ENCODE results near the gene AKAP17A.
A peak's percentile ranks its signal among the peaks of the same experiment; 100 is the strongest.
"Not testable (repeated sequence)": the region's sequence is repeated elsewhere in the genome, so short reads cannot be mapped to it uniquely, and the experiment has no call there.

The AKAP17A gene

DNA sequence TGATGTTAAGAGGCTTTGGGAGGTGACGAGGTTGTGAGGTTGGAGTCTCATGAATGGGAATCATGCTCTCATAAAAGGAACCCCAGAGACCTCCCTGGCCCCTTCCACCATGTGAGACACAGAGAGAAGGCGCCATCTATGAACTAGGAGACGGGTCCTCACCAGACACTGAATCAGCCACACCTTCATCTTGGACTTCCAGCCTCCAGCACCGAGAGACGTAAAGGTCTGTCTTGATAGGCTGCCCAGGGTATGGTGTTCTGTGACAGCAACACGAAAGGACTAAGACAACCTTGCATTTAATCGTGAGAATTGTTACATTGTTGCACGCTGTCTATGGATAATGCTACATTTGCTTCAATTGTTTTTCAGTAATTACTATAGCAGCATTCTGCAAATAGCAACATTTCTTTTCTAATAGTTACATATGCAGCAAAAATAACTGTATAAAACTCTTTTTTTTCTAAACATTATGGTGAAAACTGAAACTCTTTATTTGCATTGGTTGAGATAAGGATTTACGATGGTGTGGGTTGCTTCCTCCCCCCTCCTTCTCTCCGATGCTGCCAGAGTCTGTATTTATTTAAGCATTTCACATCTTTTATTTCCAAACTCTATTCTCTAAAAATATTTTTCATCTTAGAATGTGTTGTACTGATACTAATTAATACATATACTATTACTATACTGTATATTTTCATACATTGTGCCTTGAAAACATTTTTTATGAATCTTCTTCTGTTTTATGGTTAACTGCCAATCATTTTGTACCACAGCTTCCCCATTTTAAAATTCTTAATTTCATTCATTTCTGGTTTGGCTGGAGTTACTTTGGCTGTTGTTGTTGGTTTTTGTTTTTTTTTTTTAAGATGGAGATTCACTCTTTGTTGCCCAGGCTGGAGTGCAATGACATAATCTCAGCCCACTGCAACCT lies 26.4 kb upstream of the AKAP17A start:
- H3K4me3 ChIP-seq (ENCODE audit: low read depth, low read length): peak overlapping the region; percentile 65
- DNase-seq (ENCODE audit: low read depth): peak; percentile 78
- TF ChIP-seq MYC (IDR thresholded peaks at IDR 0.05; ENCODE audit: low read depth, low read length): no peak
- TF ChIP-seq, protein P1, sequence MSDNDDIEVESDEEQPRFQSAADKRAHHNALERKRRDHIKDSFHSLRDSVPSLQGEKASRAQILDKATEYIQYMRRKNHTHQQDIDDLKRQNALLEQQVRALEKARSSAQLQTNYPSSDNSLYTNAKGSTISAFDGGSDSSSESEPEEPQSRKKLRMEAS (IDR thresholded peaks at IDR 0.05; ENCODE audit: low read depth, low read length): no peak
- TF ChIP-seq POLR2A (IDR thresholded peaks at IDR 0.05; ENCODE audit: extremely low read depth, insufficient read length): no peak
- TF ChIP-seq, protein P2, sequence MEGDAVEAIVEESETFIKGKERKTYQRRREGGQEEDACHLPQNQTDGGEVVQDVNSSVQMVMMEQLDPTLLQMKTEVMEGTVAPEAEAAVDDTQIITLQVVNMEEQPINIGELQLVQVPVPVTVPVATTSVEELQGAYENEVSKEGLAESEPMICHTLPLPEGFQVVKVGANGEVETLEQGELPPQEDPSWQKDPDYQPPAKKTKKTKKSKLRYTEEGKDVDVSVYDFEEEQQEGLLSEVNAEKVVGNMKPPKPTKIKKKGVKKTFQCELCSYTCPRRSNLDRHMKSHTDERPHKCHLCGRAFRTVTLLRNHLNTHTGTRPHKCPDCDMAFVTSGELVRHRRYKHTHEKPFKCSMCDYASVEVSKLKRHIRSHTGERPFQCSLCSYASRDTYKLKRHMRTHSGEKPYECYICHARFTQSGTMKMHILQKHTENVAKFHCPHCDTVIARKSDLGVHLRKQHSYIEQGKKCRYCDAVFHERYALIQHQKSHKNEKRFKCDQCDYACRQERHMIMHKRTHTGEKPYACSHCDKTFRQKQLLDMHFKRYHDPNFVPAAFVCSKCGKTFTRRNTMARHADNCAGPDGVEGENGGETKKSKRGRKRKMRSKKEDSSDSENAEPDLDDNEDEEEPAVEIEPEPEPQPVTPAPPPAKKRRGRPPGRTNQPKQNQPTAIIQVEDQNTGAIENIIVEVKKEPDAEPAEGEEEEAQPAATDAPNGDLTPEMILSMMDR (IDR thresholded peaks at IDR 0.05; ENCODE audit: low read depth, low read length): no peak

DNA sequence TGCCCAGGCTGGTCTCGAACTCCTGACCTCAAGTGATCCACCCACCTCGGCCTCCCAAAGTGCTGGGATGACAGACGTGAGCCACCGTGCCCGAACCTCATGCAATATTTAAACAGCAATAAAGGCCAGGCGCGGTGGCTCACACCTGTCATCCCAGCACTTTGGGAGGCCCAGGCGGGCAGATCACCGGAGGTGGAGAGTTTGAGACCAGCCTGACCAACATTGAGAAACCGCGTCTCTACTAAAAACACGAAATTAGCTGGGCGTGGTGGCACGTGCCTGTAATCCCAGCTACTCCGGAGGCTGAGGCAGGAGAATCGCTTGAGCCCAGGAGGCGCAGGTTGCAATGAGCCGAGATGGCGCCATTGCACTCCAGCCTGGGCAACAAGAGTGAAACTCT lies 17.2 kb upstream of the AKAP17A start:
- not testable (repeated sequence) for H3K4me3 ChIP-seq (ENCODE audit: low read depth, low read length); DNase-seq (ENCODE audit: low read depth)

DNA sequence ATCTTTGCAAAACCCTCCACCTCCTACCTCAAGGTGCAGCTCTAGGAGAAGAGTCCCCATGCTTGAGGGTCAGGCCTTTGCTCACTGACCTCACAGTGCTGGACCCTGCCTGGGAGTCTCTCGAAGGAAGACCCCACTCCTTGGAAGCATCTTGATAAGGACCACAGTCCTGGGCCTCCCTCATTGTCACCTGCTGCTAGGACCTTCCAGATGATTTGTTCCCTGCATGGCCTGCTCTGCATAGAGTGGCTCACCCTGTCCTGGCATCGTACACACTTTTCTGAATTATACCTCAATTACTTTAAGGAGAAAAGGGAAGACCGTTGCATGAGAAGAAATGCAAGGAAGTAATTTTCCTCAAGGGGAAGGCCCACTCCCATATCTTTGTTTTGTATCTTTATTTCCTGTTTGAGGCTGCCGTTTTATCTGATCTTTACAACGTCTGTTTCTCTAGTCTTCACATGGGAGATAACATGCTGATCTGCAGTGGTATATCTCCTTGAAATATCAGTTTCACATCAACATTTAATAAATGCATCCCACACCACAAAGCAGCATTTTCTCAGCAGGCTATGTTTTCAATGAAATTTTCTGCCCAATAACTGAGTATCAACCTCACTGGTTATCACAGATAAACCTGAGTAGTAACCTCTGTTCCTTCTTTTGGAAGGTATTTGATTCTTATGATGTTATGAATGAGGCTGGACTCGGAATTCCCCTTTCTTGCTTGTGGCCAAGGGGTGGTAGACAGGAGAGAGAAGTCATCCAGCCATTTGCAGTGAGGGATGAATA lies 15.0 kb upstream of the AKAP17A start:
- TF ChIP-seq, protein P1 (IDR thresholded peaks at IDR 0.05; ENCODE audit: low read depth, low read length): no peak
- TF ChIP-seq, protein P2 (IDR thresholded peaks at IDR 0.05; ENCODE audit: low read depth, low read length): no peak
- no peak for TF ChIP-seq POLR2A (IDR thresholded peaks at IDR 0.05; ENCODE audit: extremely low read depth, insufficient read length)
- TF ChIP-seq MYC (IDR thresholded peaks at IDR 0.05; ENCODE audit: low read depth, low read length): no peak
- H3K4me3 ChIP-seq (ENCODE audit: low read depth, low read length): no peak overlapping the region
- DNase-seq (ENCODE audit: low read depth): no peak

DNA sequence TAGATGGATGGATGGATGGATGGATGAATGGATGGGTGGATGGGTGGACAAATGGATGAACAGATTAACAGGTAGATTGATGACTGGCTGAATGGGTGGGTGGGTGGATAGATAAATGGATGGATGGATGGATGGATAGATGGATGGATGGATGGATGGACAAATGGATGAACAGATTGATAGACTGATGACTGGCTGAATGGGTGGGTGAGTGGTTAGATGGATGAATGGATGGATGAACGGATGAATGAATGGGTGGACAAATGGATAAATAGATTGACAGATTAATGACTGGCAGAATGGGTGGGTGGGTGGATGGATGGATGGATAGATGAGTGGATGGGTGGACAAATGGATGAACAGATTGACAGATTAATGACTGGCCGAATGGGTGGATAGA lies 13.6 kb upstream of the AKAP17A start:
- TF ChIP-seq, protein P2 (IDR thresholded peaks at IDR 0.05; ENCODE audit: low read depth, low read length): no peak
- TF ChIP-seq, protein P1 (IDR thresholded peaks at IDR 0.05; ENCODE audit: low read depth, low read length): no peak
- no peak for TF ChIP-seq POLR2A (IDR thresholded peaks at IDR 0.05; ENCODE audit: extremely low read depth, insufficient read length)
- no peak for TF ChIP-seq MYC (IDR thresholded peaks at IDR 0.05; ENCODE audit: low read depth, low read length)
- no peak for DNase-seq (ENCODE audit: low read depth)
- H3K4me3 ChIP-seq (ENCODE audit: low read depth, low read length): no peak overlapping the region

DNA sequence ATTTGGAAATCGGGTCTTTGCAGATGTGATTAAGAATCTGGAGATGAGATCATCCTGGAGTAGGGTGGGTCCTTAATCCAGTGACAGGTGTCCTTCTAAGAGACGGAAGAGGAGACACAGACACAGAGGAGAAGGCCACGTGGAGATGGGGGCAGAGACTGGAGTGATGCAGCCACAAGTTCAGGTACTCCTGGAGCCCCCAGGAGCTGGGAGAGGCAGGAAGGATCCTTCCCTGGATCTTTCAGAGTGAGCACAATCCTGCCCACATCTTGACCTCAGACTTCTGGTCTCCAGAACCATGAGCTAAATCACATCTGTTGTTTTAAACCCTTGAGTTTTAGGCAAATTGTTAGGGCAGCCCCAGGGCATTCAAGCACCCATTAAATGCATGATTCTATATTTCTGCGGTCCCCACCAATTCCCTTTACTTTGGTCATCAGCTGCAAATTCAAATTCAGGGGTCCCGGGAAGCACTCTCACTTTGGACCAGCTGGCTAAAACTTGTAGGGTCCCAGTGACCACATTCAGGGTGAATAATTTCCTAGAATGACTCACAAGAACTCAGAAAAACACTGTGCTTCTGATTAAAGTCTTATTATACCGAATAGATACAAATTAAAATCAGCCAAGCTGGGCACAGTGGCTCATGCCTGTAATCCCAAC lies 12.8 kb upstream of the AKAP17A start:
- no peak overlapping the region for H3K4me3 ChIP-seq (ENCODE audit: low read depth, low read length)
- DNase-seq (ENCODE audit: low read depth): no peak
- TF ChIP-seq POLR2A (IDR thresholded peaks at IDR 0.05; ENCODE audit: extremely low read depth, insufficient read length): no peak
- TF ChIP-seq, protein P2 (IDR thresholded peaks at IDR 0.05; ENCODE audit: low read depth, low read length): no peak
- TF ChIP-seq, protein P1 (IDR thresholded peaks at IDR 0.05; ENCODE audit: low read depth, low read length): no peak
- no peak for TF ChIP-seq MYC (IDR thresholded peaks at IDR 0.05; ENCODE audit: low read depth, low read length)

All from NB4 (cell line).